Trophoblast cell (in vitro differentiated cells and primary cell): ENCODE data around the gene PLCG2.

Source experiments
- DNase-seq, 2 donors: peaks; one replicate each; pipeline ENCODE4 v3.0.0-alpha.2; 2016
- H2AFZ ChIP-seq: 2 replicates; pipeline ENCODE4 v1.6.1; 2013; ENCODE audit warnings: low read length, moderate library complexity, mild to moderate bottlenecking; ENCODE audit not compliant: insufficient read depth, poor library complexity
- H2AK5ac ChIP-seq: 2 replicates; pipeline ENCODE4 v1.6.1; 2013; ENCODE audit warnings: mild to moderate bottlenecking, low read length
- H2BK120ac ChIP-seq: 2 replicates; pipeline ENCODE4 v1.6.1; 2013; ENCODE audit warnings: low read length, mild to moderate bottlenecking, moderate library complexity; ENCODE audit not compliant: insufficient read depth, poor library complexity
- H2BK12ac ChIP-seq: 2 replicates; pipeline ENCODE4 v1.6.1; 2013; ENCODE audit warnings: mild to moderate bottlenecking, low read length, moderate library complexity
- H2BK5ac ChIP-seq: 2 replicates; pipeline ENCODE4 v1.6.1; 2013; ENCODE audit warnings: low read length, low read depth, moderate library complexity, mild to moderate bottlenecking; ENCODE audit not compliant: poor library complexity
- H3K14ac ChIP-seq: 2 replicates; pipeline ENCODE4 v1.6.1; 2013; ENCODE audit warnings: mild to moderate bottlenecking, low read length
- H3K18ac ChIP-seq: 2 replicates; pipeline ENCODE4 v1.6.1; 2013; ENCODE audit warnings: mild to moderate bottlenecking, low read length
- H3K23ac ChIP-seq: 2 replicates; pipeline ENCODE4 v1.6.1; 2013; ENCODE audit warnings: low read length
- H3K27ac ChIP-seq: 2 replicates; pipeline ENCODE4 v1.5.1; 2013; ENCODE audit warnings: low read depth, mild to moderate bottlenecking, inconsistent platforms, low read length, moderate library complexity
- H3K27me3 ChIP-seq: 2 replicates; pipeline ENCODE4 v1.6.1; 2013; ENCODE audit warnings: inconsistent platforms, mild to moderate bottlenecking, low read length, moderate library complexity; ENCODE audit not compliant: insufficient read depth
- H3K36me3 ChIP-seq, 2 experiments: 1 replicate in 1 of 2; 2 replicates in 1 of 2; pipeline ENCODE4 v1.6.1; 2013; ENCODE audit warnings: low read length in 2 of 2, mild to moderate bottlenecking in 2 of 2, moderate library complexity in 1 of 2; ENCODE audit not compliant: insufficient read depth in 2 of 2, control insufficient read depth in 1 of 2
- H3K4ac ChIP-seq: 2 replicates; pipeline ENCODE4 v1.6.1; 2013; ENCODE audit warnings: low read depth, mild to moderate bottlenecking, low read length, moderate library complexity
- H3K4me1 ChIP-seq, 2 experiments: 1 replicate in 1 of 2; 2 replicates in 1 of 2; pipeline ENCODE4 v1.6.1; 2013; ENCODE audit warnings: low read length in 2 of 2, mild to moderate bottlenecking in 2 of 2, moderate library complexity in 1 of 2; ENCODE audit not compliant: insufficient read depth in 2 of 2, control insufficient read depth in 1 of 2
- H3K4me2 ChIP-seq: 2 replicates; pipeline ENCODE4 v1.6.1; 2013; ENCODE audit warnings: inconsistent platforms, mild to moderate bottlenecking, low read length, moderate library complexity
- H3K4me3 ChIP-seq: 2 replicates; pipeline ENCODE4 v1.5.1; 2013; ENCODE audit warnings: mild to moderate bottlenecking, low read depth, low read length, inconsistent platforms
- H3K79me1 ChIP-seq: one replicate; pipeline ENCODE4 v1.6.1; 2013; ENCODE audit warnings: low read length
- H3K79me2 ChIP-seq: 2 replicates; pipeline ENCODE4 v1.6.1; 2013; ENCODE audit warnings: low read length, mild to moderate bottlenecking; ENCODE audit not compliant: control insufficient read depth, insufficient read depth, poor library complexity
- H3K9ac ChIP-seq: 2 replicates; pipeline ENCODE4 v1.6.1; 2013; ENCODE audit warnings: mild to moderate bottlenecking, low read length
- H3K9me3 ChIP-seq: 2 replicates; pipeline ENCODE4 v1.6.1; 2013; ENCODE audit warnings: low read depth, mild to moderate bottlenecking, control low read depth, inconsistent platforms, low read length; ENCODE audit not compliant: insufficient read depth
- H4K12ac ChIP-seq: 2 replicates; pipeline ENCODE4 v1.6.1; 2013; ENCODE audit warnings: low read depth, mild to moderate bottlenecking, low read length, moderate library complexity
- H4K8ac ChIP-seq: 2 replicates; pipeline ENCODE4 v1.6.1; 2013; ENCODE audit warnings: low read depth, mild to moderate bottlenecking, low read length, moderate library complexity
- H4K91ac ChIP-seq: one replicate; pipeline ENCODE4 v1.6.1; 2013; ENCODE audit warnings: low read depth, mild to moderate bottlenecking, low read length, moderate library complexity
- WGBS: extraction: QIAGEN DNeasy Blood & Tissue Kit; methylation state at CpG from one replicate; pipeline ENCODE4 v1.1.7; 2013; ENCODE audit warnings: missing lambda C conversion rate; ENCODE audit not compliant: insufficient read length, insufficient coverage; ENCODE audit errors: extremely low coverage; 5-methylcytosine and 5-hydroxymethylcytosine counted together

The PLCG2 gene

GRCh38 chr16:81832801-81833547, 53.9 kb downstream of the PLCG2 start:
- H2BK12ac ChIP-seq = no peak overlapping the region
- H3K79me1 ChIP-seq = no peaks in the 10 kb centered on the region
- no peak overlapping the region for H2AFZ ChIP-seq
- no peak overlapping the region for H4K12ac ChIP-seq
- no peak overlapping the region for H3K23ac ChIP-seq
- no CpG with 5 or more reads among the region's 12 CpGs for WGBS
- H3K27me3 ChIP-seq = no peaks in the 10 kb centered on the region
- no peak overlapping the region for H3K14ac ChIP-seq
- no peak overlapping the region for H2BK5ac ChIP-seq
- H3K18ac ChIP-seq = no peak overlapping the region
- H3K36me3 ChIP-seq = no peaks in the 10 kb centered on the region
- H3K9me3 ChIP-seq = no peaks in the 10 kb centered on the region
- H3K4ac ChIP-seq = no peak overlapping the region
- no peak overlapping the region for H3K4me3 ChIP-seq
- H2AK5ac ChIP-seq = no peak overlapping the region
- H3K4me2 ChIP-seq = no peak overlapping the region
- H4K8ac ChIP-seq = no peak overlapping the region
- no peak overlapping the region for H4K91ac ChIP-seq
- no peak for DNase-seq
- H3K27ac ChIP-seq = no peak overlapping the region
- H3K9ac ChIP-seq = no peak overlapping the region
- peaks cover 0 to 4% of the 10 kb centered on the region in 2 experiments for H3K4me1 ChIP-seq
- H3K79me2 ChIP-seq = no peaks in the 10 kb centered on the region
- no peak overlapping the region for H2BK120ac ChIP-seq

GRCh38 chr16:81833751-81834150, 54.7 kb downstream of the PLCG2 start:
- Histone ChIP-seq H3K79me2 (no peaks in the 10 kb centered on the region), H3K79me1 (no peaks in the 10 kb centered on the region), H3K9me3 (no peaks in the 10 kb centered on the region), H3K4ac (no peak overlapping the region), H4K8ac (no peak overlapping the region), H2BK5ac (no peak overlapping the region), H3K27me3 (no peaks in the 10 kb centered on the region), H3K14ac (no peak overlapping the region), H3K27ac (no peak overlapping the region), H2BK120ac (no peak overlapping the region), H3K18ac (no peak overlapping the region), H3K23ac (no peak overlapping the region), H2AFZ (no peak overlapping the region), H4K91ac (no peak overlapping the region), H3K4me2 (no peak overlapping the region), H3K4me3 (no peak overlapping the region), H3K36me3 (no peaks in the 10 kb centered on the region), H3K9ac (no peak overlapping the region), H2BK12ac (no peak overlapping the region), H2AK5ac (no peak overlapping the region), H3K4me1 (peaks cover 0 to 4% of the 10 kb centered on the region in 2 experiments), H4K12ac (no peak overlapping the region)
- no CpG with 5 or more reads among the region's 10 CpGs for WGBS
- DNase-seq = peak; percentile 37

GRCh38 chr16:81834868-81835267, 55.8 kb downstream of the PLCG2 start:
- H2BK5ac ChIP-seq = no peak overlapping the region
- no peak overlapping the region for H3K23ac ChIP-seq
- H4K91ac ChIP-seq = no peak overlapping the region
- no peaks in the 10 kb centered on the region for H3K36me3 ChIP-seq
- DNase-seq = no peak
- H3K79me1 ChIP-seq = no peaks in the 10 kb centered on the region
- H3K4ac ChIP-seq = no peak overlapping the region
- H2BK120ac ChIP-seq = no peak overlapping the region
- H2BK12ac ChIP-seq = no peak overlapping the region
- no CpG with 5 or more reads among the region's 2 CpGs for WGBS
- H3K27ac ChIP-seq = no peak overlapping the region
- no peak overlapping the region for H3K14ac ChIP-seq
- H2AFZ ChIP-seq = no peak overlapping the region
- no peak overlapping the region for H4K8ac ChIP-seq
- H3K9me3 ChIP-seq = no peaks in the 10 kb centered on the region
- H3K4me1 ChIP-seq = peaks cover 0 to 4% of the 10 kb centered on the region in 2 experiments
- no peak overlapping the region for H3K18ac ChIP-seq
- H4K12ac ChIP-seq = no peak overlapping the region
- H2AK5ac ChIP-seq = no peak overlapping the region
- no peak overlapping the region for H3K4me3 ChIP-seq
- no peaks in the 10 kb centered on the region for H3K79me2 ChIP-seq
- H3K9ac ChIP-seq = no peak overlapping the region
- no peak overlapping the region for H3K4me2 ChIP-seq
- H3K27me3 ChIP-seq = no peaks in the 10 kb centered on the region

- Histone ChIP-seq H3K4me2 (no peak overlapping the region), H4K8ac (no peak overlapping the region), H2BK120ac (no peak overlapping the region), H2BK12ac (no peak overlapping the region), H3K18ac (no peak overlapping the region), H3K27ac (no peak overlapping the region), H2BK5ac (no peak overlapping the region), H2AFZ (no peak overlapping the region), H3K9ac (no peak overlapping the region), H3K4me1 (peaks cover 0 to 4% of the 10 kb centered on the region in 2 experiments), H4K12ac (no peak overlapping the region), H3K4me3 (no peak overlapping the region), H3K79me2 (no peaks in the 10 kb centered on the region), H3K27me3 (no peaks in the 10 kb centered on the region), H3K9me3 (peaks cover 2% of the 10 kb centered on the region), H3K79me1 (no peaks in the 10 kb centered on the region), H3K14ac (no peak overlapping the region), H2AK5ac (no peak overlapping the region), H4K91ac (no peak overlapping the region), H3K23ac (peak overlapping the region; percentile 31), H3K4ac (no peak overlapping the region), H3K36me3 (no peaks in the 10 kb centered on the region)
- DNase-seq = no peak
- no CpG with 5 or more reads among the region's 12 CpGs for WGBS
These were observed 57.4 kb downstream of the PLCG2 start for GRCh38 chr16:81836279-81837054.
